ENCODE data around the gene CNTNAP2. TPM values are rescaled to one million over a fixed set of nuclear protein-coding genes. Genes with fewer than 3 reads are reported as not detected.

CNTNAP2 gene
- total and polyA plus RNA-seq, 3 donors from 2014 or later: 4.3 to 6.1 (median 4.4) TPM

- Histone ChIP-seq H3K27ac (no peak overlapping the region), H3K4me1 (no peaks in the 10 kb centered on the region), H3K36me3 (ENCODE audit: low read depth, missing control alignments) (no peaks in the 10 kb centered on the region), H3K27me3 (no peaks in the 10 kb centered on the region), H3K9me3 (no peaks in the 10 kb centered on the region), H3K4me3 (no peak overlapping the region)
- intact Hi-C loops (cut with DNase I; ENCODE audit: low total_unique reads): no loop called here
- TF ChIP-seq POLR2A (IDR thresholded peaks at IDR 0.05) (no peak), CTCF (IDR thresholded peaks at IDR 0.05) (no peak)
- WGBS, 2 donors: 81 to 83% methylated on average over 4 of the region's 4 CpGs
- DNase-seq: no peak
Observed at GRCh38 chr7:147824671-147825070, 1708.1 kb downstream of the CNTNAP2 start.

- TF ChIP-seq CTCF (IDR thresholded peaks at IDR 0.05) (no peak), POLR2A (IDR thresholded peaks at IDR 0.05) (no peak)
- Histone ChIP-seq H3K27ac (no peak overlapping the region), H3K4me3 (no peak overlapping the region), H3K9me3 (no peaks in the 10 kb centered on the region), H3K36me3 (ENCODE audit: low read depth, missing control alignments) (no peaks in the 10 kb centered on the region), H3K27me3 (no peaks in the 10 kb centered on the region), H3K4me1 (no peaks in the 10 kb centered on the region)
- WGBS, 2 donors: 90 to 95% methylated on average over 2 of the region's 2 CpGs
- intact Hi-C loops (cut with DNase I; ENCODE audit: low total_unique reads): no loop called here
- DNase-seq: no peak
Observed at GRCh38 chr7:147829016-147829415, 1712.4 kb downstream of the CNTNAP2 start.

GRCh38 chr7:147833557-147833956, 1717.0 kb downstream of the CNTNAP2 start:
- no peaks in the 10 kb centered on the region for H3K27me3 ChIP-seq
- peak; percentile 14 for DNase-seq
- TF ChIP-seq POLR2A (IDR thresholded peaks at IDR 0.05) (no peak), CTCF (IDR thresholded peaks at IDR 0.05) (no peak)
- H3K9me3 ChIP-seq: no peaks in the 10 kb centered on the region
- peak overlapping the region in 1 of 2 donors; percentile 4 for H3K4me3 ChIP-seq
- no peaks in the 10 kb centered on the region for H3K36me3 ChIP-seq (ENCODE audit: low read depth, missing control alignments)
- H3K27ac ChIP-seq: no peak overlapping the region
- 51 to 61% methylated on average over 5 to 6 of the region's 6 CpGs for WGBS, 2 donors
- H3K4me1 ChIP-seq: no peaks in the 10 kb centered on the region
- intact Hi-C loops (cut with DNase I; ENCODE audit: low total_unique reads): no loop called here

- H3K4me3 ChIP-seq: peak overlapping the region in 1 of 2 donors; percentile 4
- intact Hi-C loops (cut with DNase I; ENCODE audit: low total_unique reads): no loop called here
- H3K4me1 ChIP-seq: no peaks in the 10 kb centered on the region
- 28 to 35% methylated on average over 1 of the region's 1 CpG for WGBS, 2 donors
- no peak for DNase-seq
- no peak overlapping the region for H3K27ac ChIP-seq
- no peaks in the 10 kb centered on the region for H3K27me3 ChIP-seq
- no peaks in the 10 kb centered on the region for H3K9me3 ChIP-seq
- TF ChIP-seq CTCF (IDR thresholded peaks at IDR 0.05): no peak
- no peak for TF ChIP-seq POLR2A (IDR thresholded peaks at IDR 0.05)
- H3K36me3 ChIP-seq (ENCODE audit: low read depth, missing control alignments): no peaks in the 10 kb centered on the region
Observed at GRCh38 chr7:147833970-147834369, 1717.4 kb downstream of the CNTNAP2 start.

- no peak for DNase-seq
- Histone ChIP-seq H3K9me3 (no peaks in the 10 kb centered on the region), H3K27ac (no peak overlapping the region), H3K4me1 (no peaks in the 10 kb centered on the region), H3K4me3 (no peak overlapping the region), H3K36me3 (ENCODE audit: low read depth, missing control alignments) (no peaks in the 10 kb centered on the region), H3K27me3 (no peaks in the 10 kb centered on the region)
- TF ChIP-seq POLR2A (IDR thresholded peaks at IDR 0.05): no peak
- no peak for TF ChIP-seq CTCF (IDR thresholded peaks at IDR 0.05)
- intact Hi-C loops (cut with DNase I; ENCODE audit: low total_unique reads): no loop called here
Observed at GRCh38 chr7:147852833-147853232, 1736.2 kb downstream of the CNTNAP2 start.

Data from testis (tissue), 3 donors.